ENCODE measurements around the gene TRIOBP. TPM values are rescaled to one million over a fixed set of nuclear protein-coding genes. Genes with fewer than 3 reads are reported as not detected.

TRIOBP gene
- total RNA-seq, 1 experiment from 2014 or later = 170 TPM

DNA sequence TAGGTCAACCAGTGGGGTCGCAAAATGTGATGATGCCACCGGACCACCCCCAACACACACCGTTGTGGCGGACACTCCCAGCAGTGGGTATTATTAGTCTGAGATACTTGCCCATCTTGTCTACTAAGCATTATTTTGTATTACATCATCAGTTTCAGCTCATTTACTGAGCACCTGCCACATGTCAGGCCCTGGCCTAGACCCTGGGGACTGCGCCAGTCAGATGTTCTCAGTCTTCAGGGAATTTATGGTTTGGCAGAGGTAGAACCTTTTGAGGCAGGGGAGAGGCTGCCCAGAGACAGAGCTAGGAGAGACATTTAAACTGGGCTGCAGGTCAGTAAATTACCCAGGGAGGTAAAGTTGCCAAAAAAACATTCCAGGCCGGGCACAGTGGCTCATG lies 67.8 kb downstream of the TRIOBP start:
- Histone ChIP-seq H4K20me1 (ENCODE audit: insufficient read depth) (peaks cover 4% of the 10 kb centered on the region; the same call in 1 of the 2 replicates), H2AFZ (no peak overlapping the region), H3K36me3 (ENCODE audit: low read depth) (peaks cover 49% of the 10 kb centered on the region), H3K9me2 (ENCODE audit: insufficient read depth) (no peaks in the 10 kb centered on the region), H3K4me2 (no peak overlapping the region), H3K27me3 (ENCODE audit: insufficient read depth, low read depth) (no peaks in the 10 kb centered on the region), H3K79me2 (ENCODE audit: low read depth) (peaks cover 13% of the 10 kb centered on the region), H3K4me3 (no peak overlapping the region), H3F3A (ENCODE audit: insufficient read depth, low read depth) (peaks cover 55% of the 10 kb centered on the region), H3K27ac (no peak overlapping the region), H3K9me3 (ENCODE audit: insufficient read depth, low read depth) (no peaks in the 10 kb centered on the region), H3K4me1 (replicated peaks; ENCODE audit: insufficient read depth) (peaks cover 35% of the 10 kb centered on the region)
- TF ChIP-seq EZH2 (IDR thresholded peaks at IDR 0.05; ENCODE audit: low read depth) = no peak
- TF ChIP-seq CTCF (conservative IDR thresholded peaks at IDR 0.05) = no peak
- intact Hi-C loops (cut with micrococcal nuclease; ENCODE audit: unreplicated experiment) = no loop called here
- CTCF ChIA-PET = no interaction called here
- peak in 1 of 2 experiments; percentile 19 for DNase-seq
- POLR2A ChIA-PET (ENCODE audit: unreplicated experiment) = no interaction called here
- no TSS peak for BruUV-seq (replicated peaks)

GRCh38 chr22:37765498-37765897 lies 68.7 kb downstream of the TRIOBP start:
- Histone ChIP-seq H4K20me1 (ENCODE audit: insufficient read depth) (peaks cover 4% of the 10 kb centered on the region; the same call in 1 of the 2 replicates), H2AFZ (no peak overlapping the region), H3K27me3 (ENCODE audit: insufficient read depth, low read depth) (no peaks in the 10 kb centered on the region), H3K36me3 (ENCODE audit: low read depth) (peaks cover 42% of the 10 kb centered on the region), H3K27ac (no peak overlapping the region), H3K4me1 (replicated peaks; ENCODE audit: insufficient read depth) (peaks cover 26% of the 10 kb centered on the region), H3K4me3 (no peak overlapping the region), H3K9me3 (ENCODE audit: insufficient read depth, low read depth) (no peaks in the 10 kb centered on the region), H3K79me2 (ENCODE audit: low read depth) (peaks cover 11% of the 10 kb centered on the region; the same call in 1 of the 2 replicates), H3K9me2 (ENCODE audit: insufficient read depth) (no peaks in the 10 kb centered on the region), H3K4me2 (no peak overlapping the region), H3F3A (ENCODE audit: insufficient read depth, low read depth) (peaks cover 50% of the 10 kb centered on the region)
- ChIA-PET POLR2A (ENCODE audit: unreplicated experiment) (no interaction called here), CTCF (no interaction called here)
- TF ChIP-seq EZH2 (IDR thresholded peaks at IDR 0.05; ENCODE audit: low read depth) (no peak), CTCF (conservative IDR thresholded peaks at IDR 0.05) (no peak)
- no peak for DNase-seq
- intact Hi-C loops (cut with micrococcal nuclease; ENCODE audit: unreplicated experiment) = no loop called here
- no TSS peak for BruUV-seq (replicated peaks)

DNA sequence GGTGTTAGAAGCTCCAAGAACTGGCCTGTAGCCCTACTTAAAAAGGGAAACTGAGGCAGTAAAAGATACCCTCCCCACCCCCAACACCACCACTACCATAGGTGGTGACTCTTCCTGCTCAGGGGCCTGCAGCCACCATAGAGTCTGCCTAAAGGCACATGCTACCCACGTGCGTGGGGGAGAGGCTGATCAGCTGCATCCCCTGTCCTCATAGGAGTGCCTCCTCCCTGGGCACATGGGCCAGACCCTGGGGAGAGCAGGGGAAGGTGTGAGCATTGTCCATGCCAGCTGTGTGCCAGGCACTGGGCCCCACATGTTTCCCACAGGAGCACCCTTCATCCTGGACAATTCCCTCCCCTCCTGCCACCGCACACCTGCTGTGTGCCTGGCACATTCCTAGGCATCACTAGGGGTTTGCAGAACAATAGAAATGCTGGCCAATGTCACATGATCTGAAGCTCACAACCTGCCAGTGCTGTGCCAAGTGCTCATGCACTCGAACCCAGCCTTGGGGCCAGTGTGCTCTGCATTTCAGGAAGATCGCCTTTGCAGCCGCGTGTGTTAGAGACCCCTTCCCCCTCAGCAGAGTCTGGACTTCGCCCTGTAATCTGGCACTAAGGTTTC lies 69.2 kb downstream of the TRIOBP start:
- TF ChIP-seq EZH2 (IDR thresholded peaks at IDR 0.05; ENCODE audit: low read depth) (no peak), CTCF (conservative IDR thresholded peaks at IDR 0.05) (no peak)
- CTCF ChIA-PET = no interaction called here
- Histone ChIP-seq H3K4me1 (replicated peaks; ENCODE audit: insufficient read depth) (peaks cover 20% of the 10 kb centered on the region), H3K36me3 (ENCODE audit: low read depth) (peaks cover 39% of the 10 kb centered on the region), H3K27ac (no peak overlapping the region), H2AFZ (no peak overlapping the region), H3K4me3 (no peak overlapping the region), H3K9me3 (ENCODE audit: insufficient read depth, low read depth) (no peaks in the 10 kb centered on the region), H3K27me3 (ENCODE audit: insufficient read depth, low read depth) (no peaks in the 10 kb centered on the region), H3K9me2 (ENCODE audit: insufficient read depth) (no peaks in the 10 kb centered on the region), H3K79me2 (ENCODE audit: low read depth) (peaks cover 6% of the 10 kb centered on the region; the same call in 1 of the 2 replicates), H4K20me1 (ENCODE audit: insufficient read depth) (peaks cover 4% of the 10 kb centered on the region; the same call in 1 of the 2 replicates), H3F3A (ENCODE audit: insufficient read depth, low read depth) (peaks cover 50% of the 10 kb centered on the region), H3K4me2 (no peak overlapping the region)
- intact Hi-C loops (cut with micrococcal nuclease; ENCODE audit: unreplicated experiment) = no loop called here
- peak in 1 of 2 experiments; percentile 25 for DNase-seq
- POLR2A ChIA-PET (ENCODE audit: unreplicated experiment) = no interaction called here
- BruUV-seq (replicated peaks) = no TSS peak

Data from PC-9 (cell line).